Gastrocnemius medialis (tissue), 4 donors: ENCODE results near the gene TPK1.

Experiments used
- POLR2A ChIP-seq, 2 donors: fragments of 450-650 bp; IDR thresholded peaks; one replicate each; pipeline ENCODE4 v1.6.1; 2017; ENCODE audit warnings: antibody characterized with exemption in 2 of 2, mild to moderate bottlenecking in 2 of 2, moderate library complexity in 2 of 2
- TF ChIP-seq, protein P1 (sequence below), 5 experiments: fragments of 450-650 bp in 3 of 5; fragments of 200-600 bp in 2 of 5; sonication (generic) in 2 of 5; IDR thresholded peaks in 4 of 5; conservative IDR thresholded peaks in 1 of 5; 1 replicate in 4 of 5; 2 replicates in 1 of 5; pipeline ENCODE4 v1.5.1; 2016 to 2019; ENCODE audit warnings: antibody characterized with exemption in 5 of 5, mild to moderate bottlenecking in 3 of 5, moderate library complexity in 3 of 5

DNA sequence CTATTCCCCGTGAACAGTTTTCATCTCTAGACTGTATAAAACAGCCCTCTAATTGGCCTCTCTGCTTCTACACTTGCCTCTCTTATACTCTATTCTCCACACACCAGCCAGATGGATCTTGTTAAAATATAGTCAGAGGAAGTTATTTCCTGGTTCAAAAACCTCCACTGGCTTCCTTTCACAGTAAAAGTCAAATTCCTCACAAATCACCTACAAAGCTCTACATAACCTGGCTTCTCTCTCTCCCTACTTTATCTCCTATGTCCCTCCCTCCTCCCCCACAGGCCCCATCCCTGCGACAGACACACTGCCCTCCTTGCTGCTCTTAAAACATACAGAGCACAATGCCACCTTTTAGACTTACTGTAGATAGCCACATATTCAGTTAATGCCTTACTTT is 60.1 kb downstream of the TPK1 start:
- TF ChIP-seq, protein P1, sequence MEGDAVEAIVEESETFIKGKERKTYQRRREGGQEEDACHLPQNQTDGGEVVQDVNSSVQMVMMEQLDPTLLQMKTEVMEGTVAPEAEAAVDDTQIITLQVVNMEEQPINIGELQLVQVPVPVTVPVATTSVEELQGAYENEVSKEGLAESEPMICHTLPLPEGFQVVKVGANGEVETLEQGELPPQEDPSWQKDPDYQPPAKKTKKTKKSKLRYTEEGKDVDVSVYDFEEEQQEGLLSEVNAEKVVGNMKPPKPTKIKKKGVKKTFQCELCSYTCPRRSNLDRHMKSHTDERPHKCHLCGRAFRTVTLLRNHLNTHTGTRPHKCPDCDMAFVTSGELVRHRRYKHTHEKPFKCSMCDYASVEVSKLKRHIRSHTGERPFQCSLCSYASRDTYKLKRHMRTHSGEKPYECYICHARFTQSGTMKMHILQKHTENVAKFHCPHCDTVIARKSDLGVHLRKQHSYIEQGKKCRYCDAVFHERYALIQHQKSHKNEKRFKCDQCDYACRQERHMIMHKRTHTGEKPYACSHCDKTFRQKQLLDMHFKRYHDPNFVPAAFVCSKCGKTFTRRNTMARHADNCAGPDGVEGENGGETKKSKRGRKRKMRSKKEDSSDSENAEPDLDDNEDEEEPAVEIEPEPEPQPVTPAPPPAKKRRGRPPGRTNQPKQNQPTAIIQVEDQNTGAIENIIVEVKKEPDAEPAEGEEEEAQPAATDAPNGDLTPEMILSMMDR (IDR thresholded peaks at IDR 0.05 in 4 of 5, conservative IDR thresholded peaks at IDR 0.05 in 1 of 5), result no peak
- no peak for TF ChIP-seq POLR2A (IDR thresholded peaks at IDR 0.05)
